HepG2 (cell line): ENCODE measurements around the gene CX3CR1. TPM values are rescaled to one million over a fixed set of nuclear protein-coding genes. Genes with fewer than 3 reads are reported as not detected.

Experiments used
- ATF3 ChIP-seq: sonication (generic); formaldehyde crosslinking; IDR thresholded peaks from 2 replicates; pipeline ENCODE4 v1.4.0; 2020; ENCODE audit warnings: missing genetic modification reagents
- ATF4 ChIP-seq, 2 experiments: fragments of 450-650 bp in 1 of 2; sonication (generic) in 1 of 2; formaldehyde crosslinking; IDR thresholded peaks; 2 replicates each; pipeline versions ENCODE4 v1.5.0 to v1.8.0; 2020 to 2022; ENCODE audit warnings: mild to moderate bottlenecking in 1 of 2, missing genetic modification reagents in 1 of 2
- HNRNPUL1 ChIP-seq: fragments of 200-400 bp; formaldehyde crosslinking; IDR thresholded peaks from 2 replicates; pipeline ENCODE4 v1.6.1; 2017; ENCODE audit warnings: low read depth, mild to moderate bottlenecking, low read length, moderate library complexity
- JUNB ChIP-seq: sonication (generic); formaldehyde crosslinking; IDR thresholded peaks from 2 replicates; pipeline ENCODE4 v1.8.0; 2022; ENCODE audit warnings: missing genetic modification reagents, mild to moderate bottlenecking, borderline replicate concordance
- KLF13 ChIP-seq: sonication (generic); formaldehyde crosslinking; IDR thresholded peaks from 2 replicates; pipeline ENCODE4 v1.4.0; 2020; ENCODE audit warnings: mild to moderate bottlenecking, missing genetic modification reagents
- KMT2B ChIP-seq: IDR thresholded peaks from 2 replicates; pipeline ENCODE4 v1.6.1; 2016; ENCODE audit warnings: missing genetic modification reagents, missing compliant biosample characterization
- MAFF ChIP-seq: IDR thresholded peaks from 2 replicates; pipeline ENCODE4 v1.6.1; 2011; ENCODE audit warnings: low read depth, low read length, improper control_type of control experiment
- NFAT5 ChIP-seq: sonication (generic); formaldehyde crosslinking; IDR thresholded peaks from 2 replicates; pipeline ENCODE4 v1.4.0; 2020; ENCODE audit warnings: missing genetic modification reagents
- REL ChIP-seq: sonication (generic); formaldehyde crosslinking; conservative IDR thresholded peaks from 2 replicates; pipeline ENCODE4 v1.8.0; 2022; ENCODE audit warnings: mild to moderate bottlenecking, missing genetic modification reagents, moderate library complexity
- RELA ChIP-seq: sonication (generic); formaldehyde crosslinking; IDR thresholded peaks from 2 replicates; pipeline ENCODE4 v1.4.0; 2020; ENCODE audit warnings: missing genetic modification reagents
- STAT5B ChIP-seq: sonication (generic); formaldehyde crosslinking; IDR thresholded peaks from 2 replicates; pipeline ENCODE4 v1.4.0; 2020; ENCODE audit warnings: missing genetic modification reagents
- THAP11 ChIP-seq: IDR thresholded peaks from 2 replicates; pipeline ENCODE4 v1.6.1; 2016; ENCODE audit warnings: missing biosample characterization, missing genetic modification reagents
- THRA ChIP-seq: sonication (generic); formaldehyde crosslinking; IDR thresholded peaks from 2 replicates; pipeline ENCODE4 v1.4.0; 2020; ENCODE audit warnings: missing genetic modification reagents, borderline replicate concordance
- WIZ ChIP-seq: sonication (generic); formaldehyde crosslinking; IDR thresholded peaks from 2 replicates; pipeline ENCODE4 v1.5.1; 2020; ENCODE audit warnings: mild to moderate bottlenecking, missing genetic modification reagents
- YEATS4 ChIP-seq: sonication (generic); formaldehyde crosslinking; IDR thresholded peaks from 2 replicates; pipeline ENCODE4 v1.4.0; 2020; ENCODE audit warnings: missing genetic modification reagents, borderline replicate concordance
- ZNF350 ChIP-seq: sonication (generic); formaldehyde crosslinking; IDR thresholded peaks from 2 replicates; pipeline ENCODE4 v1.4.0; 2020; ENCODE audit warnings: mild to moderate bottlenecking, low read depth, missing genetic modification reagents, borderline replicate concordance
- ZNF775 ChIP-seq: sonication (generic); formaldehyde crosslinking; IDR thresholded peaks from 2 replicates; pipeline ENCODE4 v1.4.0; 2020; ENCODE audit warnings: missing genetic modification reagents, mild to moderate bottlenecking, moderate library complexity, borderline replicate concordance
- ZNF891 ChIP-seq: sonication (generic); formaldehyde crosslinking; IDR thresholded peaks from 2 replicates; pipeline ENCODE4 v1.5.0; 2020; ENCODE audit warnings: mild to moderate bottlenecking, missing genetic modification reagents
- polyA plus RNA-seq, 8 experiments: library from polyadenylated mRNA; depleted of rRNA in 3 of 8; stranded (reverse) in 7 of 8; unstranded in 1 of 8; fragments of >200 nt; fragmentation: Illumina TruSeq in 4 of 8; extraction: Trizol in 4 of 8; gene quantifications; 2 replicates each; pipeline versions ENCODE4 v1.2.1 to v1.2.3, GENCODE V29; 2011 to 2016; ENCODE audit warnings: low read depth in 4 of 8, missing spikeins in 1 of 8, mixed read lengths in 1 of 8; ENCODE audit not compliant: insufficient read depth in 1 of 8
- total RNA-seq, 5 experiments: library from RNA; depleted of rRNA; stranded (reverse); fragments of >200 nt; fragmentation: Illumina TruSeq; extraction: Trizol; gene quantifications; 2 replicates each; pipeline ENCODE4 v1.2.3, GENCODE V29; 2016; ENCODE audit warnings: low read depth in 1 of 5
- TF ChIP-seq, protein P1 (sequence below): IDR thresholded peaks from 2 replicates; pipeline ENCODE4 v1.6.1; 2016; ENCODE audit warnings: control low read depth
- TF ChIP-seq, protein P2 (sequence below): sonication (generic); formaldehyde crosslinking; IDR thresholded peaks from 2 replicates; pipeline ENCODE4 v1.4.0; 2020; ENCODE audit warnings: missing genetic modification reagents

The CX3CR1 gene
- total and polyA plus RNA-seq, 2 of the 13 experiments (the other 11 are each of a cell fraction or from before 2014, with no cell fraction given), result not detected

GRCh38 chr3:39317571-39318169 is 37.8 kb upstream of the CX3CR1 start (continued):
- TF ChIP-seq HNRNPUL1, result peak; percentile 94
- TF ChIP-seq WIZ (CRISPR knock-in tag), result peak; percentile 88; the same call in 1 of the 2 replicates
- no peak for TF ChIP-seq KLF13 (CRISPR knock-in tag)
- peak; percentile 93 for TF ChIP-seq JUNB (CRISPR knock-in tag)
- peak; percentile 81 for TF ChIP-seq THRA (CRISPR knock-in tag)
- no peak for TF ChIP-seq ZNF350
- peak; percentile 77; the same call in 1 of the 2 replicates for TF ChIP-seq STAT5B (CRISPR knock-in tag)
- TF ChIP-seq RELA, result no peak
- TF ChIP-seq YEATS4 (CRISPR knock-in tag), result no peak
- TF ChIP-seq THAP11, result peak; percentile 67
- peak; percentile 97 for TF ChIP-seq ATF3 (CRISPR knock-in tag)
- TF ChIP-seq REL (CRISPR knock-in tag), result no peak
- TF ChIP-seq, protein P1, sequence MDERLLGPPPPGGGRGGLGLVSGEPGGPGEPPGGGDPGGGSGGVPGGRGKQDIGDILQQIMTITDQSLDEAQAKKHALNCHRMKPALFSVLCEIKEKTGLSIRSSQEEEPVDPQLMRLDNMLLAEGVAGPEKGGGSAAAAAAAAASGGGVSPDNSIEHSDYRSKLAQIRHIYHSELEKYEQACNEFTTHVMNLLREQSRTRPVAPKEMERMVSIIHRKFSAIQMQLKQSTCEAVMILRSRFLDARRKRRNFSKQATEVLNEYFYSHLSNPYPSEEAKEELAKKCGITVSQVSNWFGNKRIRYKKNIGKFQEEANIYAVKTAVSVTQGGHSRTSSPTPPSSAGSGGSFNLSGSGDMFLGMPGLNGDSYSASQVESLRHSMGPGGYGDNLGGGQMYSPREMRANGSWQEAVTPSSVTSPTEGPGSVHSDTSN (CRISPR knock-in tag), result no peak
- no peak for TF ChIP-seq KMT2B
- TF ChIP-seq, protein P2, sequence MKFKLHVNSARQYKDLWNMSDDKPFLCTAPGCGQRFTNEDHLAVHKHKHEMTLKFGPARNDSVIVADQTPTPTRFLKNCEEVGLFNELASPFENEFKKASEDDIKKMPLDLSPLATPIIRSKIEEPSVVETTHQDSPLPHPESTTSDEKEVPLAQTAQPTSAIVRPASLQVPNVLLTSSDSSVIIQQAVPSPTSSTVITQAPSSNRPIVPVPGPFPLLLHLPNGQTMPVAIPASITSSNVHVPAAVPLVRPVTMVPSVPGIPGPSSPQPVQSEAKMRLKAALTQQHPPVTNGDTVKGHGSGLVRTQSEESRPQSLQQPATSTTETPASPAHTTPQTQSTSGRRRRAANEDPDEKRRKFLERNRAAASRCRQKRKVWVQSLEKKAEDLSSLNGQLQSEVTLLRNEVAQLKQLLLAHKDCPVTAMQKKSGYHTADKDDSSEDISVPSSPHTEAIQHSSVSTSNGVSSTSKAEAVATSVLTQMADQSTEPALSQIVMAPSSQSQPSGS (CRISPR knock-in tag), result peak; percentile 93
- TF ChIP-seq NFAT5, result no peak
- TF ChIP-seq ATF4 (CRISPR knock-in tag; IDR thresholded peaks at IDR 0.05), result peak in 1 of 2 experiments; percentile 56; a peak in 1 of 4 replicates
- TF ChIP-seq ZNF775, result no peak
- TF ChIP-seq MAFF, result peak; percentile 14; the same call in 1 of the 2 replicates
- TF ChIP-seq ZNF891, result no peak
